ENCODE results near the gene RPLP2. TPM values are rescaled to one million over a fixed set of nuclear protein-coding genes. Genes with fewer than 3 reads are reported as not detected.

RPLP2 gene
- total RNA-seq, 1 experiment from 2014 or later = 2,142 TPM

DNA sequence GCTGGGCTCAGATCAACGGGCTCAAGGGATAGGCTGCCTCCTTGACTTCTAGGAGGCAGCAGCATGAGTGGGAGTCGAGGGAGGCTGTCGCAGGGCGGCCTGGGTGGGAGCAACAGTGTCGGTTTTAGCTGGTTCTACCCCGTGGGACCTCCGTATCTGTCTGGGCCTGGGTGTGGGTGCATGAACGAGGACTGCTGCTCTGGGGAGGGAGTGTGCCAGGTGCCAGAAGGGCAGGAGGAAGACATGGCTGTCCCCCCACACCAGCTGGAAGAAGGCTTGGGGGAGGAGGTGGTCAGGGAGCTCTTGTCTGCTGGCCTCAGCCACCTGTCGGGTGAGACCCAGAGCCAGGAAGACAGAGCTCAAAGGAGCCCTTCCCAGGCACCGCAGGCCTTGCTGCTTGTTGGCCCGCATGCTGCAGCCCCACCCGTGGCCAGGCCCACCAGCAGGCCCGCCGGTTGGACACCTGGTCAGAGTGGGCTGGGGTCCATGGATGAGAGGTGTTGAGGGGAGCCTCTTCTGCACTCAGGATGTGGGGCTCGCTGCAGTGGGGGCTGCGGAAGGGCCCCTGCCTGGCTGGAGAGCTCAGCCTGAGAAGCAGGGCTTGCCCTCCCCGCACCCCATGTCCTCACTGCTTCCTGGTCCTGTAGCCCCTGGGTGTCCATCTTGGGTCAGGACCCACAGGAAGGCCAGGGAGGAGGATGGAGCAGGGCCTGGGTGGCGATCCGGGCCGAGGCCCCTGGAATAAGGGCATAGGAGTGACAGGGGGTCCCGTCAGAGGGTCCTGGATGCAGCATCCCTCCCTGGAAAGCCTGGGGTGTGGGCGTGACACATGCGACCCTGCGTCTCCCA is 23.3 kb upstream of the RPLP2 start:
- no peak for DNase-seq (ENCODE audit: unreplicated experiment)
- no peaks in the 10 kb centered on the region for H3K9me3 Mint-ChIP-seq (ENCODE audit: unreplicated experiment)
- intact Hi-C loops (cut with micrococcal nuclease) = no loop called here
- no TSS peak for BruUV-seq (replicated peaks)
- H3K27ac Mint-ChIP-seq (ENCODE audit: low read depth, unreplicated experiment) = no peak overlapping the region
- H3K4me3 Mint-ChIP-seq (ENCODE audit: unreplicated experiment) = no peak overlapping the region
- POLR2A ChIA-PET = interaction anchor here (0.7 to 1.7 kb wide), 5 partner anchors 9 to 92 kb away, joined by 3 to 6 read pairs (median 4); partner anchors contain the start of genes DEAF1, GATD1 and RPLP2
- H3K4me1 Mint-ChIP-seq (ENCODE audit: insufficient read depth, unreplicated experiment) = no peaks in the 10 kb centered on the region
- H3K27me3 Mint-ChIP-seq (ENCODE audit: insufficient read depth, unreplicated experiment) = no peaks in the 10 kb centered on the region
- H3K36me3 Mint-ChIP-seq (ENCODE audit: insufficient read depth, unreplicated experiment) = peaks cover 15% of the 10 kb centered on the region
- TF ChIP-seq, protein P1, sequence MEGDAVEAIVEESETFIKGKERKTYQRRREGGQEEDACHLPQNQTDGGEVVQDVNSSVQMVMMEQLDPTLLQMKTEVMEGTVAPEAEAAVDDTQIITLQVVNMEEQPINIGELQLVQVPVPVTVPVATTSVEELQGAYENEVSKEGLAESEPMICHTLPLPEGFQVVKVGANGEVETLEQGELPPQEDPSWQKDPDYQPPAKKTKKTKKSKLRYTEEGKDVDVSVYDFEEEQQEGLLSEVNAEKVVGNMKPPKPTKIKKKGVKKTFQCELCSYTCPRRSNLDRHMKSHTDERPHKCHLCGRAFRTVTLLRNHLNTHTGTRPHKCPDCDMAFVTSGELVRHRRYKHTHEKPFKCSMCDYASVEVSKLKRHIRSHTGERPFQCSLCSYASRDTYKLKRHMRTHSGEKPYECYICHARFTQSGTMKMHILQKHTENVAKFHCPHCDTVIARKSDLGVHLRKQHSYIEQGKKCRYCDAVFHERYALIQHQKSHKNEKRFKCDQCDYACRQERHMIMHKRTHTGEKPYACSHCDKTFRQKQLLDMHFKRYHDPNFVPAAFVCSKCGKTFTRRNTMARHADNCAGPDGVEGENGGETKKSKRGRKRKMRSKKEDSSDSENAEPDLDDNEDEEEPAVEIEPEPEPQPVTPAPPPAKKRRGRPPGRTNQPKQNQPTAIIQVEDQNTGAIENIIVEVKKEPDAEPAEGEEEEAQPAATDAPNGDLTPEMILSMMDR (IDR thresholded peaks at IDR 0.05; ENCODE audit: unreplicated experiment) = no peak
- CTCF ChIA-PET = interaction anchor here (0.8 kb wide), 1 partner anchor 198 kb away, joined by 4 read pairs; no protein-coding TSS in a partner anchor

DNA sequence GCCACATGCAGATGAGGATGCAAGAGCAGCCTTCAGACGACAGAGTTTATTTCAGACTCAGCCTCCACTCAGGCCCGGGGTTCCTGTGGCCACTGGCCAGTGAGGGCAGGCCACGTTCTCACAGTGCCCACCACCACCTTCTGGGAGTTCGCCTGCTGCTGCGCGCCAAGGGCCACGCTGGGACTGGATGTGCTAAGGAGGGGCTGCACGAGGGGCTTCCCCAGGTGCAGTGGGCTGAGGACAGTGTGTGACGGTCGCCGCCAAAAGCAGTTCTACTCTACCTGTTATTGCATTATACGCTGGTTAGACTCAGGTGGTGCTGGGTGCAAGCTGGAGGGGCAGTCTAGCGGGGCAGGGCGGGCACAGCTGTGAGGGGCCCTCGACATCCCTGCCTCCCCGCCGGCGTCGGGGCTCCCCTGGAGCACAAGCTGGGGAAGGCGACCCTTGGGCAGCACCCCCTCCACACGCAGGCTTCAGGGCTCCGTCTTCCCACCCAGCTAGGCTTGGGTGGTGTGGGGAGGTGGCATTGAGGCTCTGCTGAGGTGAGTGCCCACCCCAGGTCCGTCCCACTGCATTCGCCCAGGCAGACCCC is 22.6 kb upstream of the RPLP2 start:
- H3K9me3 Mint-ChIP-seq (ENCODE audit: unreplicated experiment) = no peaks in the 10 kb centered on the region
- BruUV-seq (replicated peaks) = no TSS peak
- no peak overlapping the region for H3K27ac Mint-ChIP-seq (ENCODE audit: low read depth, unreplicated experiment)
- H3K4me1 Mint-ChIP-seq (ENCODE audit: insufficient read depth, unreplicated experiment) = no peaks in the 10 kb centered on the region
- H3K27me3 Mint-ChIP-seq (ENCODE audit: insufficient read depth, unreplicated experiment) = no peaks in the 10 kb centered on the region
- ChIA-PET CTCF (no interaction called here), POLR2A (interaction anchor here (0.9 kb wide), 1 partner anchor 9 kb away, joined by 6 read pairs; no protein-coding TSS in a partner anchor)
- intact Hi-C loops (cut with micrococcal nuclease) = no loop called here
- H3K4me3 Mint-ChIP-seq (ENCODE audit: unreplicated experiment) = no peak overlapping the region
- no peak for DNase-seq (ENCODE audit: unreplicated experiment)
- TF ChIP-seq, protein P1 (IDR thresholded peaks at IDR 0.05; ENCODE audit: unreplicated experiment) = no peak
- peaks cover 17% of the 10 kb centered on the region for H3K36me3 Mint-ChIP-seq (ENCODE audit: insufficient read depth, unreplicated experiment)

DNA sequence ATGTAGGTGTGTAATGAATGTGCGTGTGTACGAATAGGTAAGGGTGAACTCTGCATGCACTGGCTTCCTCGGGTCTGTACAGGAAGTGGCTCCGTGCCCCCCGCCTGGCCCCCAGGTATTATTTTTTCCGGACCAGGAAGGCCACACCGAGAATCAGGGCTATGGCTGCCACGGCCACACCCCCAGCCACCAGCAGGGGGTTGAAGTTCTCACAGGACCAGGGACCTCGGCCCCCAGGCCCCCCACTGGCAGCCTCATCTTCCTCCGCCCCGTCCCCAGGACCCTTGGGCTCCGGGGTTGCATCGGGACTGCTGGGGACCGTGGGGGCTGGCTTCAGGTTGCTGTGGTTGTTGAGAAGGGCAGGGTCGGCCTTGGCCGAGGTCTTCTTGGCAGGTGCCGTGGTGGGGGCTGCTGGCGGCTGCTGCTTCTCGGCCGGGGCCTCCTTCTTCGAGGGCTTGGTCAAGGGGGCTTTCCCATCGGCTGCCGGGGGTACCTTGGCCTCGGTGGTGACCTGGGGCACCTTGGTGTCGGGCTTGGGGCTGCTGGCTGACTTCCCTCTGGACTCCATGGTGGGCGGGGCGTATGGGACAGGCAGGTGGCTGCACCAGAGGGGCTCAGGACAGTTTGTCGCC is 21.6 kb upstream of the RPLP2 start:
- intact Hi-C loops (cut with micrococcal nuclease) = no loop called here
- Mint-ChIP-seq H3K4me3 (ENCODE audit: unreplicated experiment) (no peak overlapping the region), H3K27ac (ENCODE audit: low read depth, unreplicated experiment) (no peak overlapping the region), H3K36me3 (ENCODE audit: insufficient read depth, unreplicated experiment) (peaks cover 19% of the 10 kb centered on the region), H3K9me3 (ENCODE audit: unreplicated experiment) (no peaks in the 10 kb centered on the region), H3K4me1 (ENCODE audit: insufficient read depth, unreplicated experiment) (no peaks in the 10 kb centered on the region), H3K27me3 (ENCODE audit: insufficient read depth, unreplicated experiment) (no peaks in the 10 kb centered on the region)
- no peak for DNase-seq (ENCODE audit: unreplicated experiment)
- POLR2A ChIA-PET = no interaction called here
- no TSS peak for BruUV-seq (replicated peaks)
- CTCF ChIA-PET = no interaction called here
- TF ChIP-seq, protein P1 (IDR thresholded peaks at IDR 0.05; ENCODE audit: unreplicated experiment) = peak; percentile 12
